Smooth muscle cell of the coronary artery (primary cell): ENCODE measurements around the gene CARD16. TPM values are rescaled to one million over a fixed set of nuclear protein-coding genes. Genes with fewer than 3 reads are reported as not detected.

Source experiments
- total RNA-seq: library from RNA; depleted of rRNA; stranded (reverse); fragments of >200 nt; gene quantifications from 2 replicates; pipeline ENCODE4 v1.2.3, GENCODE V29; 2014; ENCODE audit warnings: low replicate concordance

Gene CARD16
- total RNA-seq: 4.5 and 24.5 TPM in 2 replicates

DNA sequence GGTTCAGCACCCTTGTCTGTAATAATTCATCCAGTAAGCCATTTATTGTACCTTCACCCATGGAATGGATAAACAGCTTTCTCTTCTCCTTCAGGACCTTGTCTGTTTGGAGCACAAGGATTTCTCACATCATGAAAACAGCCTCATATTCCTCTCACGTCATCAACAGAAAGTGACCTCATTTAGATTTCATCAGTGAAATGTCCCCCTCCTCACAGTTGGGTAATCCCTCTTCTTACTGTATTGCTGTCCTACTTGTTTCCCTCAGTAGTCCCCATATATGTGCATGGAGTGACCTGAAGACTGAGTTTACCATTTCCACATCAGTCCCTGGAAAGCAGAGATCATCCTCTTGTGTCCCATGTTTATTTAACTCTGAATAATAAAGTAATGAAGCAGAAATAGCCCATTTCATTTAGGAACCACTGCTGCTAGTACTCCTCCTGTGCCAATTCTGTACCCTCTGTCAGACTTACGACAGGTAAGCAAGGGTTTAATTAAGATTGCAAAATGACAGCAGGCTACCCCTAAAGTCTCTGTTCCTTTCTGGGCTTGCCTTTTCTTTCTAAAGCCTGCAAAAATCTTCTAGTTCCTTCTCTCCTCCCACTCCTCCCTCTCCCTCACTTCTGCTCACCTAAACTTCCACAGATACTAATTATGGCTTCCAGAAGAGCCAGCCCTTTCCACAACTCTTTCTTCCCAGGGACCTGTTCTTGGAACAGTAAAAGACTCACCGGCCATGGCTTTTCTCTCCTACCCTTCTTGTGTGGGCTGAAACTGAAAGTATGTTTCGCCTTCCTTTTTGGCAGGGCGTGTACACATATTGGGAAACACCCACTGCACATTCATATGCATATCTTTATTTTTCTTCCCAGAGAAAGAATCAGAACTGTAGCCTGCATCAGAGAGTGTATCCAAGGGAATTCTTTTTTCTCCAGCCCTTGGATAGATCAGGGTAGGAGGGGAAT lies at the start of gene CARD16:
Gene CARD16 (minus strand): TSS at position 779 of the 968 bp plus-strand sequence. CDS start 38 bp downstream, at position 741.

DNA sequence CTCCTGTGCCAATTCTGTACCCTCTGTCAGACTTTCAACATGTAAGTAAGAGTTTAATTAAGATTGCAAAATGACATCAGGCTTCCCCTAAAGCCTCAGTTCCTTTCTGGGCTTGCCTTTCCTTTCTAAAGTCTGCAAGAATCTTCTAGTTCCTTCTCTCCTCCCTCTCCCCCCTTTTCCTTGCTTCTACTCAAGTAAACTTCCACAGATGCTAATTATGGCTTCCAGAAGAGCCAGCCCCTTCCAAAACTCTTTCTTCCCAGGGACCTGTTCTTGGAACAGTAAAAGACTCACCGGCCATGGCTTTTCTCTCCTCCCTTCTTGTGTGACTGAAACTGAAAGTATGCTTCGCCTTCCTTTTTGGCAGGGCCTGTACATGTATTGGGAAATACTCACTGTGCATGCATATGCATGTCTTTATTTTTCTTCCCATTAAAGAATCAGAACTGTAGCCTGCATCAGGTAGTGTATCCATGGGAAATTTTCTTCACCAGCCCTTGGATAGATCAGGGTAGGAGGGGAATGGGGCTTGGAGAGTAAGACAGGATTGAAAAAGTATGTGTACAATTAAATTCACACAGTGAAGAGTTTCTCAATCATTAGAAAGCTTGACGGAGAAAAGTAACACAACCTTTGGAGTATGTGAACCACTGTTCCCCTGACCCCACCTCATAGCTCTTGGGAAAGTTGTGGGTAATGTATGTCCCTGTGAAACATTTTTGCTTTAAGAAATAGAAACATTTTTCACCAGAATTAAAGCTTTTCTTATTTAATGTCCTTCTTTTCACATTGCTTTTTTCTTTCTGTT lies 10.1 kb downstream of the CARD16 start, which contains the start of gene CASP1:
Gene CASP1 (minus strand): TSS at position 332 of the 808 bp plus-strand sequence. CDS start 31 bp downstream, at position 301.

GRCh38 chr11:105023003-105023402 lies 22.1 kb downstream of the CARD16 start, which contains the start of gene CASP5:
TSS of gene CASP5 (minus strand) at chr11:105023168. CDS start at chr11:105023136, 32 bp downstream.

Other genes with a start within 250 kb of the CARD16 start
- gene CASP12, start 146.9 kb downstream of the CARD16 start, total RNA-seq: not detected in 2 replicates
- gene CASP4, start 76.8 kb downstream of the CARD16 start, total RNA-seq: 68.0 and 117 TPM in 2 replicates
- gene CASP5, start 22.2 kb downstream of the CARD16 start, total RNA-seq: not detected in 2 replicates
- 5.9 and 56.3 TPM in 2 replicates for gene CASP1, start 10.2 kb downstream of the CARD16 start, total RNA-seq
- gene CARD18, start 94.4 kb upstream of the CARD16 start, total RNA-seq: not detected in 2 replicates